ENCODE measurements around the gene SLC19A1.
A peak's percentile ranks its signal among the peaks of the same experiment; 100 is the strongest.

Gene SLC19A1

GRCh38 chr21:45461369-45461750 is 80.9 kb downstream of the SLC19A1 start:
- no peak for TF ChIP-seq CTCF (IDR thresholded peaks at IDR 0.05; ENCODE audit: low read depth, low read length, missing control alignments)
- DNase-seq (ENCODE audit: extremely low read depth, low read depth) = no peak
- no peak overlapping the region for H3K4me3 ChIP-seq (replicated peaks; ENCODE audit: low read depth, low read length)

- no peak for TF ChIP-seq CTCF (IDR thresholded peaks at IDR 0.05; ENCODE audit: low read depth, low read length, missing control alignments)
- H3K4me3 ChIP-seq (replicated peaks; ENCODE audit: low read depth, low read length) = no peak overlapping the region
- DNase-seq (ENCODE audit: extremely low read depth, low read depth) = peak; percentile 43
These were observed 81.5 kb downstream of the SLC19A1 start for GRCh38 chr21:45460611-45461368.

GRCh38 chr21:45460011-45460565 is 82.2 kb downstream of the SLC19A1 start:
- no peak for TF ChIP-seq CTCF (IDR thresholded peaks at IDR 0.05; ENCODE audit: low read depth, low read length, missing control alignments)
- no peak overlapping the region for H3K4me3 ChIP-seq (replicated peaks; ENCODE audit: low read depth, low read length)
- DNase-seq (ENCODE audit: extremely low read depth, low read depth) = no peak

- no peak overlapping the region for H3K4me3 ChIP-seq (replicated peaks; ENCODE audit: low read depth, low read length)
- DNase-seq (ENCODE audit: extremely low read depth, low read depth) = no peak
- no peak for TF ChIP-seq CTCF (IDR thresholded peaks at IDR 0.05; ENCODE audit: low read depth, low read length, missing control alignments)
These were observed 82.8 kb downstream of the SLC19A1 start for GRCh38 chr21:45459171-45460010.

GRCh38 chr21:45458281-45459170 is 83.7 kb downstream of the SLC19A1 start:
- DNase-seq (ENCODE audit: extremely low read depth, low read depth) = no peak
- no peak overlapping the region for H3K4me3 ChIP-seq (replicated peaks; ENCODE audit: low read depth, low read length)
- no peak for TF ChIP-seq CTCF (IDR thresholded peaks at IDR 0.05; ENCODE audit: low read depth, low read length, missing control alignments)

- no peak overlapping the region for H3K4me3 ChIP-seq (replicated peaks; ENCODE audit: low read depth, low read length)
- no peak for TF ChIP-seq CTCF (IDR thresholded peaks at IDR 0.05; ENCODE audit: low read depth, low read length, missing control alignments)
- no peak for DNase-seq (ENCODE audit: extremely low read depth, low read depth)
These were observed 84.4 kb downstream of the SLC19A1 start for GRCh38 chr21:45457832-45458172.

Measured in HFF-Myc (cell line).